Transverse colon (tissue), 4 donors: ENCODE data around the gene OR52I1.

Experiments
- EP300 ChIP-seq: sonication (generic); formaldehyde crosslinking; IDR thresholded peaks from one replicate; pipeline ENCODE4 v1.6.1; 2017; ENCODE audit warnings: antibody characterized with exemption, low read depth
- POLR2A ChIP-seq: fragments of 450-650 bp; IDR thresholded peaks from one replicate; pipeline ENCODE4 v1.6.1; 2016; ENCODE audit warnings: antibody characterized with exemption, mild to moderate bottlenecking, moderate library complexity
- POLR2AphosphoS5 ChIP-seq, 3 donors: sonication (generic); formaldehyde crosslinking; IDR thresholded peaks; one replicate each; pipeline ENCODE4 v1.6.1; 2016; ENCODE audit warnings: antibody characterized with exemption in 3 of 3
- TF ChIP-seq, protein P1 (sequence below), 5 experiments: fragments of 200-600 bp in 3 of 5; fragments of 450-650 bp in 2 of 5; sonication (generic) in 3 of 5; IDR thresholded peaks; 1 replicate in 2 of 5; 2 replicates in 3 of 5; pipeline ENCODE4 v1.5.1; 2016 to 2017; ENCODE audit warnings: antibody characterized with exemption in 5 of 5, inconsistent platforms in 3 of 5, mild to moderate bottlenecking in 2 of 5, moderate library complexity in 1 of 5

DNA sequence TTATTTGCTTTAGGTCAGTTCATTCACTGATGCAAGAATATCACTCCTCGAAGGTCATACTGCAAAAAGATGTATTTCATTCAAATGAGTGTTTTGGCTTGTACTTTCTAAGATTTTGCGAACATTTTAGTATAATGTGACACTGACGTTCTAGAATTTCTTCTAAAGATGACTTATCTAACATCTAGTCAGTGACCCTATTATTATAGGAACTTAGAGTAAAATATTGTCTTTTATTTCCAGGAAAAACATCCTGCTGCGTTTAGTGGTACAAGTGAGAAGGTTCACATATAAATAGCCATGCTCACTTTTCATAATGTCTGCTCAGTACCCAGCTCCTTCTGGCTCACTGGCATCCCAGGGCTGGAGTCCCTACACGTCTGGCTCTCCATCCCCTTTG is 48.9 kb upstream of the OR52I1 start, which contains the start of gene OR52M1:
- TF ChIP-seq, protein P1, sequence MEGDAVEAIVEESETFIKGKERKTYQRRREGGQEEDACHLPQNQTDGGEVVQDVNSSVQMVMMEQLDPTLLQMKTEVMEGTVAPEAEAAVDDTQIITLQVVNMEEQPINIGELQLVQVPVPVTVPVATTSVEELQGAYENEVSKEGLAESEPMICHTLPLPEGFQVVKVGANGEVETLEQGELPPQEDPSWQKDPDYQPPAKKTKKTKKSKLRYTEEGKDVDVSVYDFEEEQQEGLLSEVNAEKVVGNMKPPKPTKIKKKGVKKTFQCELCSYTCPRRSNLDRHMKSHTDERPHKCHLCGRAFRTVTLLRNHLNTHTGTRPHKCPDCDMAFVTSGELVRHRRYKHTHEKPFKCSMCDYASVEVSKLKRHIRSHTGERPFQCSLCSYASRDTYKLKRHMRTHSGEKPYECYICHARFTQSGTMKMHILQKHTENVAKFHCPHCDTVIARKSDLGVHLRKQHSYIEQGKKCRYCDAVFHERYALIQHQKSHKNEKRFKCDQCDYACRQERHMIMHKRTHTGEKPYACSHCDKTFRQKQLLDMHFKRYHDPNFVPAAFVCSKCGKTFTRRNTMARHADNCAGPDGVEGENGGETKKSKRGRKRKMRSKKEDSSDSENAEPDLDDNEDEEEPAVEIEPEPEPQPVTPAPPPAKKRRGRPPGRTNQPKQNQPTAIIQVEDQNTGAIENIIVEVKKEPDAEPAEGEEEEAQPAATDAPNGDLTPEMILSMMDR (IDR thresholded peaks at IDR 0.05): no peak
- TF ChIP-seq POLR2AphosphoS5 (IDR thresholded peaks at IDR 0.05) (no peak), EP300 (no peak), POLR2A (no peak)
